Activated CD4-positive, alpha-beta T cell treated with anti-CD3 and anti-CD28 coated beads, Interleukin-2, amount 10 ng/mL, durations not matched to agents 24 days and 14 days (primary cell): ENCODE data around the gene HNRNPU. TPM values are rescaled to one million over a fixed set of nuclear protein-coding genes. Genes with fewer than 3 reads are reported as not detected.

Experiments
- total RNA-seq: library from RNA; stranded (reverse); gene quantifications from 2 replicates; pipeline ENCODE4 v1.2.3, GENCODE V29; 2022

The HNRNPU gene
- total RNA-seq, 1 donor from 2014 or later = 612 TPM

Other genes starting within 250 kb of the HNRNPU start
- gene DESI2, start 211.4 kb downstream of the HNRNPU start, total RNA-seq = 32.3 and 33.1 TPM in 2 replicates
- 28.6 and 30.0 TPM in 2 replicates for gene COX20, start 28.9 kb downstream of the HNRNPU start, total RNA-seq